Measurements from ENCODE around the gene PRX. TPM values are rescaled to one million over a fixed set of nuclear protein-coding genes. Genes with fewer than 3 reads are reported as not detected.

PRX gene
- total RNA-seq, 2 donors from 2014 or later, result 3.3 to 6.4 TPM

- H3K36me3 ChIP-seq (ENCODE audit: control insufficient read depth, insufficient read depth, low read length), result peaks cover 51% of the 10 kb centered on the region
- H3K4me1 ChIP-seq (ENCODE audit: control insufficient read depth, insufficient read depth, low read length), result no peaks in the 10 kb centered on the region
- no peaks in the 10 kb centered on the region for H3K9me3 ChIP-seq (ENCODE audit: control insufficient read depth, low read length)
- Mint-ChIP-seq H3K36me3 (ENCODE audit: low read depth) (peaks cover 50% of the 10 kb centered on the region), H3K4me1 (peaks cover 4% of the 10 kb centered on the region), H3K27me3 (ENCODE audit: insufficient read depth) (peaks cover 4% of the 10 kb centered on the region), H3K27ac (no peak overlapping the region), H3K4me3 (no peak overlapping the region), H3K9me3 (no peaks in the 10 kb centered on the region)
- no peak overlapping the region for H3K27ac ChIP-seq (ENCODE audit: low read depth, low read length)
- no peak for DNase-seq
- 96 to 100% methylated on average over 11 to 12 of the region's 12 CpGs for WGBS, 2 experiments (ENCODE audit: insufficient coverage in 1 of 2, insufficient read length in 1 of 2)
- H3K27me3 ChIP-seq (ENCODE audit: control insufficient read depth, insufficient read depth, low read length, poor library complexity, severe bottlenecking), result no peaks in the 10 kb centered on the region
- TF ChIP-seq, protein P1, sequence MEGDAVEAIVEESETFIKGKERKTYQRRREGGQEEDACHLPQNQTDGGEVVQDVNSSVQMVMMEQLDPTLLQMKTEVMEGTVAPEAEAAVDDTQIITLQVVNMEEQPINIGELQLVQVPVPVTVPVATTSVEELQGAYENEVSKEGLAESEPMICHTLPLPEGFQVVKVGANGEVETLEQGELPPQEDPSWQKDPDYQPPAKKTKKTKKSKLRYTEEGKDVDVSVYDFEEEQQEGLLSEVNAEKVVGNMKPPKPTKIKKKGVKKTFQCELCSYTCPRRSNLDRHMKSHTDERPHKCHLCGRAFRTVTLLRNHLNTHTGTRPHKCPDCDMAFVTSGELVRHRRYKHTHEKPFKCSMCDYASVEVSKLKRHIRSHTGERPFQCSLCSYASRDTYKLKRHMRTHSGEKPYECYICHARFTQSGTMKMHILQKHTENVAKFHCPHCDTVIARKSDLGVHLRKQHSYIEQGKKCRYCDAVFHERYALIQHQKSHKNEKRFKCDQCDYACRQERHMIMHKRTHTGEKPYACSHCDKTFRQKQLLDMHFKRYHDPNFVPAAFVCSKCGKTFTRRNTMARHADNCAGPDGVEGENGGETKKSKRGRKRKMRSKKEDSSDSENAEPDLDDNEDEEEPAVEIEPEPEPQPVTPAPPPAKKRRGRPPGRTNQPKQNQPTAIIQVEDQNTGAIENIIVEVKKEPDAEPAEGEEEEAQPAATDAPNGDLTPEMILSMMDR (conservative IDR thresholded peaks at IDR 0.05), result no peak
- H3K9ac ChIP-seq (ENCODE audit: extremely low read depth, low read length, poor library complexity, severe bottlenecking), result no peak overlapping the region
- H3K4me3 ChIP-seq (ENCODE audit: low read length), result no peak overlapping the region
These were observed 43.4 kb downstream of the PRX start for GRCh38 chr19:40369797-40370196.

DNA sequence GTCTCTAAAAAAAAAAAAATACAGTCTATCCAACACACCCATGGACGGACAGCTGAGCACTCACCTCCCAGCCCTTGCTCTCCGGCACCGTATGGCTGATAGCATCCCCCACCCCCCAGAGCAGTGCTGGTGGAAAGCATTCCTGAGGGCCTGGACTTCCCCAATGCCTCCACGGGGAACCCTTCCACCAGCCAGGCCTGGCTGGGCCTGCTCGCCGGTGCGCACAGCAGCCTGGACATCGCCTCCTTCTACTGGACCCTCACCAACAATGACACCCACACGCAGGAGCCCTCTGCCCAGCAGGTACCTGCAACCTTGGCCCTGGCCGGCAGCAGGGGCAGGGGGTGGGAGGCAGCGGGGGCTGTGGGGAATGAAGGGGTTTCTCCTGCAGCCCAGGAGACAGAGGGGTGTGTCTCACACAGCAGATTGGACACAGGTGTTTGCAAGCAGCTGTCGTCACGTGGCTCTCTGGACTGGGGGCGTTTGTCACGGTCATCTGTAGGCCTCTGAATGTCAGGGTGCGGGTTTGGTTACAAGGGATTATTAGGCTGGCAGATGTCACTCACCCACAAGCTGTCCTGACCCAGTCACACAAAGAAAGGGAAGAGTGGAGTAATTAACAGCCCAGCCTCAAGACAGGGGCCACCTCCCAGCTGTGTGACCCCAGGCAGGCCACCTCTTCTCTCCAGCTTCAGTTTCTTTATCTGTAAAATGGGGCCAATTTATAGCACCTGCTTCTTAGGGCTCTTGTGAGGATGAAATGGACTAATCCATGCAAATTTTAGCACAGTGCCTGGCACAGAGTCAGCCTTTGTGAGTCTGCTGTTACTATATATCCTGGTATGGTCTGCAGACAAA lies 45.4 kb downstream of the PRX start:
- H3K27ac Mint-ChIP-seq, result no peak overlapping the region
- WGBS, 2 experiments (ENCODE audit: insufficient coverage in 1 of 2, insufficient read length in 1 of 2), result 92 to 100% methylated on average over 6 to 16 of the region's 16 CpGs
- H3K9me3 Mint-ChIP-seq, result no peaks in the 10 kb centered on the region
- Histone ChIP-seq H3K27me3 (ENCODE audit: control insufficient read depth, insufficient read depth, low read length, poor library complexity, severe bottlenecking) (no peaks in the 10 kb centered on the region), H3K9me3 (ENCODE audit: control insufficient read depth, low read length) (no peaks in the 10 kb centered on the region), H3K9ac (ENCODE audit: extremely low read depth, low read length, poor library complexity, severe bottlenecking) (no peak overlapping the region), H3K4me1 (ENCODE audit: control insufficient read depth, insufficient read depth, low read length) (no peaks in the 10 kb centered on the region), H3K4me3 (ENCODE audit: low read length) (no peak overlapping the region), H3K36me3 (ENCODE audit: control insufficient read depth, insufficient read depth, low read length) (peaks cover 40% of the 10 kb centered on the region), H3K27ac (ENCODE audit: low read depth, low read length) (no peak overlapping the region)
- TF ChIP-seq, protein P1 (conservative IDR thresholded peaks at IDR 0.05), result no peak
- H3K4me1 Mint-ChIP-seq, result peaks cover 4% of the 10 kb centered on the region
- H3K4me3 Mint-ChIP-seq, result no peak overlapping the region
- H3K27me3 Mint-ChIP-seq (ENCODE audit: insufficient read depth), result peaks cover 5% of the 10 kb centered on the region
- DNase-seq, result no peak
- H3K36me3 Mint-ChIP-seq (ENCODE audit: low read depth), result peaks cover 34% of the 10 kb centered on the region

- H3K27ac ChIP-seq (ENCODE audit: low read depth, low read length), result peak overlapping the region; percentile 70
- Mint-ChIP-seq H3K4me1 (peaks cover 4% of the 10 kb centered on the region), H3K27ac (peak overlapping the region; percentile 70), H3K36me3 (ENCODE audit: low read depth) (peaks cover 32% of the 10 kb centered on the region), H3K9me3 (no peaks in the 10 kb centered on the region), H3K4me3 (peak overlapping the region; percentile 61), H3K27me3 (ENCODE audit: insufficient read depth) (peaks cover 5% of the 10 kb centered on the region)
- peak; percentile 88 for DNase-seq
- peak overlapping the region; percentile 66 for H3K9ac ChIP-seq (ENCODE audit: extremely low read depth, low read length, poor library complexity, severe bottlenecking)
- TF ChIP-seq, protein P1 (conservative IDR thresholded peaks at IDR 0.05), result peak; percentile 47
- 48 to 59% methylated on average over 14 to 27 of the region's 27 CpGs for WGBS, 2 experiments (ENCODE audit: insufficient coverage in 1 of 2, insufficient read length in 1 of 2)
- no peaks in the 10 kb centered on the region for H3K4me1 ChIP-seq (ENCODE audit: control insufficient read depth, insufficient read depth, low read length)
- H3K9me3 ChIP-seq (ENCODE audit: control insufficient read depth, low read length), result no peaks in the 10 kb centered on the region
- peak overlapping the region; percentile 86 for H3K4me3 ChIP-seq (ENCODE audit: low read length)
- H3K36me3 ChIP-seq (ENCODE audit: control insufficient read depth, insufficient read depth, low read length), result peaks cover 37% of the 10 kb centered on the region
- H3K27me3 ChIP-seq (ENCODE audit: control insufficient read depth, insufficient read depth, low read length, poor library complexity, severe bottlenecking), result no peaks in the 10 kb centered on the region
These were observed 46.2 kb downstream of the PRX start for GRCh38 chr19:40366697-40367561.
